CD1c-positive myeloid dendritic cell (primary cell): ENCODE data around the gene FLOT2.
"Not testable (repeated sequence)": the region's sequence is repeated elsewhere in the genome, so short reads cannot be mapped to it uniquely, and the experiment has no call there.

Experiments used
- DNase-seq: peaks from one replicate; pipeline ENCODE4 v3.0.0-alpha.2; 2016; ENCODE audit errors: extremely low spot score

FLOT2 gene

DNA sequence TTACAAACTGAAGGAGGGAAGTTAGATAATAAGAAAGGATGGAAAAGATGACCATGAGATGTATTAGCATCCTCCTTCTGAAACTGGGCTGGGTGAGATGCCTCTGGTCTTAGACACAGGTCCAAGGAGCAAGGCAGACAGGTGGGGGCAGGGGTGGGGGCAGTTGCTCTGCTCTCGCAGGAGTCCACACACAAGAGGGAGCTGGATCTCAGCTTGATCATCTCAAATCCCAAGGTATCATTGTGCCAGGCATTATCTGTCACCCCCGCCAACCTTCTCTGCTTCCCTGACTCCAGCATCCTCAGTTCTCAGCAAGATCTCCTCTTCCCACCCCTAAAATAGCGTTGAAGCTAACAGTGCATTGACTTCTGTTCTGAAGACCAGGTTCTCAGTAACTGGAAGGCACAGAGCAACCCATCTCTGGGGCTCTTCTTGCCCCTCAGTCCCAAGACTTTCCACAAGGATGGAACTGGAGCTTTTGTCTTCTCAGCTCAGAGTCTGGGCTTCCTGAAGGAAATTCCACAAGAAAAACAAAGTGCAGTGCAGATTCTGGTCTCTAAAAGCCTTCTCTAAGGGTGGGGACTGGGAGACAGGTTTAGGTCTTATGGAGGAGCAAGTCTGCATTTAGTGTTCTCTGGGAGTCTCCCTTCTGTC, 1.6 kb downstream of the FLOT2 start:
- DNase-seq: no peak

DNA sequence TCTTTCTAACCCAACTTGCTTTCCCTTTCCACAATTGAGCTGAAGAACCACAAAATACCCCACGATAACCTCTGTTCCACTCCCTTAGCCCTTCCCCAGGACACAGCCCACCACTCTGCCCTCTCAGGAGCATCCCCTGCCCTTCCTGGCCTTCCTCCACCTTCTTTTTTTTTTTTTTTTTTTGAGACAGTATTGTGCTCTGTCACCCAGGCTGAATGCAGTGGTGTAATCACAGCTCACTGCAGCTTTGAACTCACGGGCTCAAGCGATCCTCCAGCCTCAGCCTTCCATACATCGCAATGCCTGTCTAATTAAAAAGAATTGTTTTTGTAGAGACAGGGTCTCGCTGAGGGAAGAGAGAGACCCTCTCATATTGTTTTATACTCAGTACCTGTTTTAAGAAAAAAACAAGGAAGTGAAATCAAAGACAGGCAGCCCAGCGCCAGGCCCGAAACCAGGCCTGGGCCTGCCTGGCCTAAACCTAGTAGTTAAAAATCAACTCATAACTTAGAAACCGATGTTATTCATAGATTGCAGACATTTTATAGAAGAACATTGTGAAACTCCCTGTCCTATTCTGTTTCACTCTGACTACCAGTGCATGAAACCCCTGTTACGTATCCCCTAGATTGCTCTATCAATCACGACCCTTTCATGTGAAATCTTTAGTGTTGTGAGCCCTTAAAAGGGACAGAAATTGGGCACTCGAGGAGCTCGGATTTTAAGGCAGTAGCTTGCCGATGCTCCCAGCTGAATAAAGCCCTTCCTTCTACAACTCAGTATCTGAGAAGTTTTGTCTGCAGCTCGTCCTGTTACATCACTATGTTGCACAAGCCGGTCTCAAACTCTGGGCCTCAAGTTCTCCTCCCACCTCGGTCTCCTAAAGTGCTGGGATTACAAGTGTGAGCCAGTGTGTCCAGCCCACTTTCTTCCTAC, 4.0 kb downstream of the FLOT2 start:
- peak; percentile 67 for DNase-seq

DNA sequence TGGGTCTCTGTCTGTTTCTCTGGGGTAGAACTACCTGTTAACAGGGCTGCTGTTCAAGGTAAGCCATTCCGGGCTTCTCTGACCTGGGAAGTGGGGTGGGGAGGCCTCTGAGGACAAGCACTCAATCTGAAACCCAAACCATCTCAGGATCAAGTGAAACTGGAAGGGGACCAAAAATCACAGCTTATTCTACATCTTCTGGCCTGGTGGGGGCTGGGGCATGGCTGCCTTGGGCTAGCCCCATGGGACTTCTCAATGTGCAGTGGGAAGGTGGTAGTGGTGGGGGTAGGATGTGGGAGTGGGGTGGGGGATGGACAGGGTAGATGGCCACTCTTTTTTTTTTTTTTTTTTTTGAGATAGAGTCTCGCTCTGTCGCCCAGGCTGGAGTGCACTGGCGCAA, 5.5 kb downstream of the FLOT2 start:
- no peak for DNase-seq

DNA sequence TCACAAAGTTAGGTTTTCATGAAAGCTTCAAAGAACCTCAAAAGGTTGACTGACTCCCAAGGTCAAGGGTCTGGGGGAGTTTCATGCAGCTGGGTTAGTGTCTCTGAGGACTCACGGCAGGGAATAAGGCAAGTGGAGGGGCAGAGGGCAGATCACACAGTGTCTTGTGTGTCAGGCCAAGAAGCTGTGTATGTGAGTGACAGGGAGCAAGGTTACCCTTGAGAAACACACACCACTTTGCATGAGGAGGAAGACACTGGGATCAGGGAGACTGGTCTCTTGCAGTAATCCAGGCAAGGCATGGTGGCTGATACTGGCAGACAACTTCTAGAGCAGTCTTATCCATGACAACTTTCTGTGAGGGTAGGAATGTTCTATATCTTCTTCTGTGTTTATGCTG, 6.3 kb downstream of the FLOT2 start:
- DNase-seq: no peak

DNA sequence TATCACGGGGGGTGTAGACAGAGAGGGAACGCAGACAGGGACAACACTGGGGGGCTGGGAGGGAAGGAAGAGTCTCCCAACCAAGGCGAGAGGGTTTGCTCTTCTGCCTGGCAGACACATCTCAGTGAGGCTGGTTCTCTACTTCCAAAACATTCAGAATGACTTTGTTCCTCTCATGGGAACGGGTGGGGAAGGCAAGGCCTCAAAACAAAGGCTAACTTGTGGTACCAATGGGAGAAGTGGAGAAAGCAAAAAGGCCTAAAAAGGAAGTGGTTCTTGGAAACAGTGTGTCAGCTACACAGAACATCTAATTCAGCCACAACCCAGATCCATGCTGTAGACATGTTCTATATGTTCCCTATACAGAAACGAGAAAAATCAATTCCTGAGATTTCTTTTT, 7.5 kb downstream of the FLOT2 start:
- DNase-seq: peak; percentile 41

DNA sequence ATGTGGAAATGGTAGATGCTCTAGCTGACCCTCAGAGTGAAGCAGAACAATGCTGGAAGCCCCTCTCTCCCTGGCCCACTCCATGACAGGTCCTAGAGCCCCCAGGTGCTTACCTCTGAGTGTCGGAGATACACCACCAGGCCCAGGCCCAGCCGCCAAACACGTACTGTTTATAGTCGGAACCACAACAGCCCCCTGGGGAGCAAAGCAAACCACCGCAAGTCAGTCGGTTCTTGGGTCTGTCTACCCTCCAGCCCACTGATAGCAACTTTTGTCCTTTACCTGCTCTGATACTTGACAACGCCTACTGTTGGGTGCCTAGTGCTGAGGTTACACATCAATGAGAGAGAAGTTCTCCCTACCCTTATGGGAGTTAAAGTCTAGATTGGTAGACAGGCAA, 8.7 kb downstream of the FLOT2 start:
- DNase-seq: no peak

DNA sequence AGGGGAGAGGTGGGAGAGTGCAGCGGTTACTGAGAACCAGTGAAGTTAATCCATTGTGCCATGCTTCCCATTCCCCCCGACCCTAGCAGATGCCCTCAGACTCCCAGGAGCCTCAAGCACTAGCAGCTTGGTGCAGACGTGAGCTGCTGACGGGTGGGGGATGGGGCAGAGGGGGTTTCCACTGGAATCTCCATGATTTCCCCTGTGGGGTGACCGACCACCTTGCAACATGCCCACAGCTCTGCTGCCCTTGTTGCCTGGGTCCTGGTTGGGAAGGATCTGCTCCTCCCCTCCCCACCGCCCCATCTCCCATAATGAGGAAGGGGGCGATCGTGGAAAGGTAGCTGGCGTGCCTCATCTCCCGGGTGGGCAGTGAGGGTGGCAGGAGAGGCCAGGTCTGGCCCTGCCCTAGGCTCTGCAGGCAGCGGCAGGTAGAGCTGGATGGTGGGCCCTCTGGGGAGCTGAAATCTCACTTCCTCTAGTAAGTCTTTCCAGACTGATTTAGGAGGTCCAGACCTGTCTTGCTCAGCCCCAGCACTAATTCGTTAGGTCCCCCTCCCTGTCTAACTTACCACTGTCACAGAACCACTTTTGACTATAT, 9.6 kb downstream of the FLOT2 start:
- DNase-seq: no peak

DNA sequence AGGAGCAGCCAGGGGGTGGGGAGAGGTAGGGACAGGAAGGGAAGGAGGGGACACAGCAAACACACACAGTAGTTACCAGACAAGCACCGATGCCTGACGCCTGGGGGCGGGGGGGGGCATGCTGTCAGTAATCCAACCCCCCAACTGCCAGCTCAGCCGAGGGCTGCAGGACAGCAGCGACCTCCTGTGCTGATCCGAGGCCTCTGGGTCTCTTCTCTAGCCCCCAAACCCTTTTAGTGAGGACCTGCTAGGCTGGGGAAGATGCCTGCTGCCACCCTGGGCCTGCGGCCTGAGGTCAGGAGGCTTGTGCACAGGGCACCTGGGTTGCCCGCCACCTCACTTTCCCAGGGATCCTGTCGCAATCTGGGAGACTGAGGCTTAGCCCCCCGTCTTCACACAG, 11.6 kb downstream of the FLOT2 start:
- no peak for DNase-seq

DNA sequence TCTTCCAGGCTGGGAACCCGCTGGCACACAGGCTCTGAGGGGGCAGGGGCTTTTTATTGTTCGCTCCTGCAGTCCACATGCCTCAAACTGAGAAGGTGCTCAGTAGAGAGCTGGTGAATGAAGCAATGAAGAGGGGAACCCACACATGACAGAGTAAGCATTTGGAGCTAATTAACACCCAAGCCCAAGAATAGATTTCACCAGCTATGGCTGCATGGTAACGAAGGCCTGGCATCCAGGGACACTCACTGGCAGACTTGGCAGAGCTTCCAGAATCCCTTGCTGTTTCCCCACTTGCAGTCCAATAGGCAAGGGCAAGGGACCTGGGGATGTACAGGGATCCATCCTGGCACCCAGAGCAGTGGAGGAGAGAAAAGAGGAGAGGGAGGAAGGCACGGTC, 12.2 kb downstream of the FLOT2 start:
- DNase-seq: no peak

DNA sequence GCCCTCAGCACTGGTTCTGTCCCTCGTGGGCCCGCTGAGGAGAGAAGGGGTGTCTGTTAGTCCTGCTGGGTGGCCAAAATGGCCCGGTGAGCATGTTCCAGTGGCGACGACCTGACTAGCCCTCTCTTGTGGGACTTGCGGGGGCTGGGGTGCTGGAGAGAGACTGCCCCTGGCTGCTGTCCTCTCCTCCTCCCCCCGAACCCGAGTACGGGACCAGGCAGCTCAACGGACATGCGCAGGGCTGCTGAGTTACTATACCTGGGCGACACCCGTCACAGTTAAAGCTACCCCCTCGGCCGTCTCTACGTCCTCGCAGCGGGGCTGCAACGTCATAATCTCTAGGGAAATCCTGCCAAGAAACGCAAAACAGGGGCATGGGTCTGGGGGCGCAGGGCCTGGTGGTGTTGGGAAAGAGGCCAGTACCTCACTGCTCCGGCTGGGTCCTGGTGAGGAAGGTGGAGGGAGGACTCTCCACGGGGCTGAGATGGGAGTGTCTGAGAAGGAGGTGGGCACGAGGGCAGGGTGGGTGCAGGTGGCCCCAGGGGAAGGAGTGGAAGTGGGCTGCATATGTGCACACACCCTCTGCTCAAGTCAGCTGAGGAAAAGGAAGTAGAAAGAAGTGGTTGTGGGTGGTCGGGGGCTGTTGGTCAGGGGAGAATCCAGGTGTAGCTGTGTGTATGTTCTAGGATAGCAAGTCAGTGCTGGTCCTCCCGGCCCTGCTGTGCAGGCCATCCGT, 13.4 kb downstream of the FLOT2 start:
- DNase-seq: no peak

DNA sequence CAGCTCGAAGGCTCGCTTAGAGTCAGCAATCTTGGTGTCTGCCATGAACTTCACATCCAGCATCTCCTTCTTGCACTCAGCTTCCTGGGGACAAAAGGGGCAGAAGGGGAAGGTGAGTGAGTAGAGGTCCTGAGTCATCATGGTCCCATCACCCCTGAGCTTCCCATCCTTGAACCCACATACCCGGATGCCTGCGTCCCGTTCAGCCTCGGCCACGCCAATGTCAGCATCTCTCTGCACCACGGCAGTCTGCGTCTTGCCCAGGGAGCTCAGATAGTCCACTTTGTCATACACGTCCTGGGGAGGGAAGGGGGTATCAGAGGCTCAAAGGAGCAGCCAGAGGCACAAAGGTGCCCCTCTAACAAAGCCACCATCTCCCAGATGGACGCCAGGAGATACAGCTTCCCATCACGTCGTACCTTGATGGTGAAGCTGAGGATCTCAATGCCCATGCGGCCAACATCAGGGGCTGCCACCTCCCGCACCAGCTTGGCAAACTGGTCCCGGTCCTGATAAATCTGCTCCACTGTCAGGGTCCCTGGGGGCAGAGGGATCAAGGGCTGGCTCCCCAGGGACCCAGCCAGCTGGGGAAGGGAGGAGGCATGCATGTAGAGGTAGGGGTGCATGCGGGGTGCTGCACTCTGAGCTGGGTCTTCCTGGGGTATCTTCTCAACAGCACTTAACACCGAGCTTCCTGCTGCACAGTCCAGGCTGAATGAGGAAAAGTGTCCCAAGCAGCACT, 15.2 kb downstream of the FLOT2 start:
- DNase-seq: no peak

DNA sequence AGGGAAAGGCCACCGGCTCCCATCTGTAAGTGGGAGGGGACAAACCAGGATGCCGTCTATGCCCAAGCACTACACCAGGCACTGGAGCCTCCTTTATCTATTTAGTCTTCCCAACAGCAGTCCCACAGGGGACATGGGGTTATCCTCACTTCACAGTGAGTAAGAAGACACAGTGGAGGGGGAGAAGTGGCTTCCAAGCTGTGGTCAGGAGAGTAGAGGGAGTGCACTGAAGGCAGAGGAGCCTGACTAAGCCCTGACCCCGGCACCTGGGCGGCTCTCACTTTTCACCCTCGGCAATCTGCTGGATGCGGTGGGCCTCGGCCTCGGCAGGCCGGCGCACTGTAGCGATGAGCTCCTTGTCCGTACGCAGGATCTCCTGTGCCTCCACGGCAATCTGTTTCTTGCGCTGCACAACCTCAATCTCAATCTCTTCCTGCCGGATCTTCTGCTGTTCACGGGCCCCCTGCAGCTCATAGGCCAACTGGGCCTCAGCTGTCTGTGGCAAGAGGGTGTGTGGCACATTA, 15.9 kb downstream of the FLOT2 start:
- DNase-seq: no peak

DNA sequence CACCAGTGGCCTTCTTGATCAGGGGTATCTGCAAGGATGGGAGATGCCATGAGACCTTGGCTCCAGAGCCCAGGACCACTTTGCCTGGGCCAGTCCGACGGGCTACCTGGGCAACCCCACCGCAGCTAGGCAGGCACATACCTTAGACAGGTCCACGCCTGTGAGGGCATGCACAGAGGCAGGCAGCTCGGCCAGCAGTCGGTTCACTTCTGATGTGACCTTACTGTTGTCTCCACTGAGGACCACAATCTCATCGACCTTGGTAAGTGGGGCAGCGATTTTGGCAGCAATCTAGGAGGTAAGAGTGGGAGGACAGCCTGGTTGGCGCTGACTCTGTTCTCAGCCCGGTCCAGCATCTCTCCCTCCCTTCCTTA, 17.0 kb downstream of the FLOT2 start:
- DNase-seq: no peak

DNA sequence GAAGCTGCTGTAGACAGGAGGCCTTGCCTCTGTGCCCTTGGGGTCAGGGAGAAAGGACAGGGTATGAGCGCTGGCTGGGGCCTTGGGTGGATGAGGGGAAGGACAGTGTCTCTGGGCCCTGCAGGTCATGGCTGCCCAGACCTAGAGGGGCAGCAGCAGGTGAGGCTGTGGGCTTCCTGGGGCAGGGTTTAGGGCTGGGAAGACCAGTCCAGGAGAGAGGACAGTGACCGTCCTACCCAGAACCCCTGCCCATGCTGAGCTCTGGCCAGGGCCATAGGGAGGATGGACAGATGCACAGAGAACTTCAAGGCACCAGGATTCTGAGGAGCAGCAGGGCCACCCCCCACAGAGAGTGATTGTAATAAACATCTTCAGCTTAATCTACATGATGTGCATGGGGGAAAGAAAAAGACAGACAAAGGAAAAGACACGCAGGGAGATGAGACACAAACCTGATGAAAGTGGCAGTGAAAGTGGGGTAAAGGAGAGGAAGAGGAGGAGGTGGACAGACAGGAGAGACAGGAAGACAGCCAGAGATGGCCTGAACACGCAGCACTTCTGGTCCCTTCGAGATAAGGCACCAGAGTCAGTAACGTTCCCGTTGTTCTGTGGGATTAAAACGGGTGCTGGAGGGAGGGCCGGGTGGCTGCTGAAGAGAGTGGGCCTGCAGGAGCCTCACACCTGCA, 17.5 kb downstream of the FLOT2 start:
- no peak for DNase-seq

DNA sequence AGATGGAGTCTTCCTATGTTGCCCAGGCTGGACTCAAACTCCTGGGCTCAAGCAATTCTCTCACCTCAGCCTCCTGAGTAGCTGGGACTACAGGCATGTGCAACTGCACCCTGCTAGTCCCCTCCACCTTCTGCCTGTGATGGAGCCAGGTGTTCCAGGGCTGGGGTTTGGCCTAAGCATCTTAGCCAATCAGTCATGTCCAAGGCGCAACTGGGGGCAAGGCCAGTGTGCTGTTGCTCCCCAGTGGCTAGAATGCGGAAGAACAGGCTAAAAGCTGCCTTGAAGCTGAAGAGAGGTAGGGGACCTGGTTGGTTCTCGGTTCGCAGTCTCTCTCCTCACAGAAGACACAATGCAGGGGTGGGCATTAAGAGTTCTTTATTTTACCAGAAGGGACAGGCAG, 18.6 kb downstream of the FLOT2 start:
- DNase-seq: no peak

DNA sequence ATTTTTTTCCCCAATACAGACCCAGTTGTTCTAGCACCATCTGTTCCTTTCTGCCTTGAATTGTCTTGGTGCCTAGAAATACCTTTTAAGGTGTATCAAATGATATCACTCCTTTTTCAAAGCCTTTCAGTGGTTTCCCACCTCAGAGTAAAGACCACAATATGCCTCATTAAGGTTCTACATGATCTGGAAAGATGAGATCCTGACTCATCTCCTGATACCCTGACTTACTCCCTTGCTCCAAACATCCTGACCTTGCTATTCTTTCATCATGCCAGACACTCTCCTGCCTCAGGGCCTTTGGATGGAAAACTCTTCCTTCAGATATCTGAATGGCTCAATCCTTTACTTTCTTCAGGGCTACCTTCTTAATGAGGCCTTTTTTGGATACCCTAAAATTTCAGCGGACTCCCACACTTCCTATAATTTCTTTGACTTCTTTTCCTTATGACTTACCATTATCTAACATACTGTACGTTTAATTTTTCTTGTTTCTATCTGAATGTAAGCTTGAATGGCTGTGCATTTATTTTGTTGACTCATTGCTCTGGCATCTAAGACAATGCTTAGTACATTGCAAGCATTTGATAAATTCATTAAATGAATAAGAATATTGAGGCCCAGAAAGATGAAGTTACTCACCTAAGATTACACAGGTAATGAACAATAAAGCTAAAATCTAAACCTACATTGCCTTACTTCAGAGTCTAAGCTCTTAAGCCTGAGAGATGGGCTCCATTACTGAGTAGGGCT, 19.2 kb downstream of the FLOT2 start:
- no peak for DNase-seq

DNA sequence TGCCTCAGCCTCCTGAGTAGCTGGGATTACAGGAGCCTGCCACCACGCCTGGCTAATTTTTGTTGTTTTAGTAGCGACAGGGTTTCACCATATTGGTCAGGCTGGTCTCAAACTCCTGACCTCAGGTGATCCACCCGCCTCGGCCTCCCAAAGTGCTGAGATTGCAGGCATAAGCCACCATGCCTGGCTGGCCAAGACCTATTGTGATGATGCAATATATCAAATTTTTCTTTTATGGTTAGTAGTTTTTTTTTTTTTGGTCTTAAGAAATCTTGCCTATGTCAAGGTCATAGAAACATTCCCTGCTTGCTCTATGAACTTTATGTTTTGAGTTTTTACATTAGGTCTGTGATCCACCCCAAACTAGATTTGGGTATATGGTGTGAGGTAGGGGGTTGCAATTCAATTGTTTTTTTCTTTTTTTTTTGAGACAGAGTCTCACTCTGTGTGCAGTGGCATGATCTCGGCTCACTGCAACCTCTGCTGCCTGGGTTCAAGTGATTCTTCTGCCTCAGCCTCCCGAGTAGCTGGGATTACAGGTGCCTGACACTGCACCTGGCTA, 20.3 kb downstream of the FLOT2 start:
- DNase-seq: not testable (repeated sequence)

DNA sequence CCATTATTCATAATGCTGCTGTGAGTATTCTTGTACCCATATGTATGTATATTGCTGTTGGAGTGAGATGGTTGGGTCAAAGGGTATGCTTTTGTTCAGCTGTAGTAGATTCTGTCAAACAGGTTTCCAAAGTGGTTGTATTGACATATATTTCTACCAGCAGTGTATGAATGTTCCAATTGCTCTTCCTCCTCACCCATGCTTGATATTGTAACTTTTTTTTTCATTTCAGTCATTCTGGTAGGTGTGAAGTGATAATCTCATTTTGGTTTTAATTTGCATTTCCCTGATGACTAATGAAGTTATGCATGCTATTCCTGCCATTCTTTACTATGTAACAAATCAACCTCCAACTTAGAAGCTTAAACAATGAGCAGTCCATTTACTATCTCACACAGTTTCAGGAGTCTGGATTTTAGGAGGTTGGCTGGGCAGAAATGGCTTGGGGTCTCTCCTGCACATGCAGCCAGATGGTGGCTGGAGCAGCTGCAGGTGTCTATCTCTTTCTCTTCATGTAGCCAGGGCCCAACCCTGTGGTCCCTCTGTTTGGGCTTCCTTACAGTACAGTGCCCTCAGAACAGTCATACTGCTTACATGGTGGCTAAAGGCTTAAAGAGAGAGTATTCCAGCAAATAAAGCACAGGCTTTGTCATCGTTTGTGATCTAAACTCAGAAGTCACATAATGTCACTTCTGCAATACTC, 21.5 kb downstream of the FLOT2 start:
- no peak for DNase-seq

DNA sequence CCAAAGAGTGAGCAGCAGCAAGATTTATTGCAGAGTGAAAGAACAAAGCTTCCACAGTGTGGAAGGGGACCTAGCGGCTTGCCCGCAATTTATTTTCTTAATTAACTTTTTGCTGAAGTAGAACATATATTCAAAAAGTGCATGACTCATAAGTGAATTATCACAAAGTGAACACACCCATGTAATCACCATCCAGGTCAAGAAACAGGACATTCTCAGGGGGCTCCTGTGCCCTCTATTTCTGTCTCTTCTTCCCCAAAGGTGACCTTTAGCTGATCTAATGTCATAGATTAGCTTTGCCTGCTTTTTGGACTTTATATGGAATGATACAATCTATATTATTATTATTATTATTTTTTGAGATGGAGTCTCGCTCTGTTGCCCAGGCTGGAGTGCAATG, 22.8 kb downstream of the FLOT2 start:
- no peak for DNase-seq
